Smooth muscle cell of trachea (primary cell): ENCODE results near the gene EPN3. TPM values are rescaled to one million over a fixed set of nuclear protein-coding genes. Genes with fewer than 3 reads are reported as not detected.

ENCODE experiments used
- total RNA-seq: library from RNA; depleted of rRNA; stranded (reverse); fragments of >200 nt; gene quantifications from 2 replicates; pipeline ENCODE4 v1.2.1, GENCODE V29; 2014

The EPN3 gene
- total RNA-seq, result under 0.01 TPM in 1 of 2 replicates, not detected in the other

GRCh38 chr17:50532452-50533024, at the start of gene EPN3:
Gene EPN3 (plus strand): TSS chr17:50532735. CDS start chr17:50536557, 3,822 bp downstream.

GRCh38 chr17:50507871-50508572, 24.5 kb upstream of the EPN3 start, which contains the start of gene MYCBPAP:
Gene MYCBPAP (plus strand): TSS chr17:50508439. CDS start chr17:50508675, 236 bp downstream.

GRCh38 chr17:50547035-50547735, 14.7 kb downstream of the EPN3 start, which contains the start of gene SPATA20:
Gene SPATA20 (plus strand): TSS chr17:50547174. CDS start chr17:50547209, 35 bp downstream.

GRCh38 chr17:50560185-50560824, 27.8 kb downstream of the EPN3 start, which contains the start of gene CACNA1G:
Gene CACNA1G (plus strand): TSS chr17:50560715. CDS start chr17:50561460, 745 bp downstream.

Other genes starting within 250 kb of the EPN3 start
- 55.4 and 76.3 TPM in 2 replicates for gene XYLT2, start 186.6 kb upstream of the EPN3 start, total RNA-seq
- 28.4 and 76.8 TPM in 2 replicates for gene MRPL27, start 159.6 kb upstream of the EPN3 start, total RNA-seq
- 0.33 and 10.9 TPM in 2 replicates for gene EME1, start 159.5 kb upstream of the EPN3 start, total RNA-seq
- 142 and 176 TPM in 2 replicates for gene LRRC59, start 135.2 kb upstream of the EPN3 start, total RNA-seq
- gene ACSF2, start 106.5 kb upstream of the EPN3 start, total RNA-seq, result 27.6 and 62.0 TPM in 2 replicates
- not detected in 2 replicates for gene CHAD, start 63.9 kb upstream of the EPN3 start, total RNA-seq
- gene RSAD1, start 53.9 kb upstream of the EPN3 start, total RNA-seq, result 20.5 and 24.0 TPM in 2 replicates
- 1.5 and 2.8 TPM in 2 replicates for gene MYCBPAP, start 24.3 kb upstream of the EPN3 start, total RNA-seq
- gene SPATA20, start 14.4 kb downstream of the EPN3 start, total RNA-seq, result 90.5 and 141 TPM in 2 replicates
- gene CACNA1G, start 28.0 kb downstream of the EPN3 start, total RNA-seq, result 0.87 and 1.7 TPM in 2 replicates
- gene ABCC3, start 102.1 kb downstream of the EPN3 start, total RNA-seq, result 9.7 and 21.2 TPM in 2 replicates
- gene ANKRD40, start 175.2 kb downstream of the EPN3 start, total RNA-seq, result 33.2 and 34.8 TPM in 2 replicates
- gene LUC7L3, start 186.9 kb downstream of the EPN3 start, total RNA-seq, result 21.2 and 29.5 TPM in 2 replicates
- not detected in 2 replicates for gene ANKRD40CL, start 234.8 kb downstream of the EPN3 start, total RNA-seq